Measurements from ENCODE around the gene USE1. TPM values are rescaled to one million over a fixed set of nuclear protein-coding genes. Genes with fewer than 3 reads are reported as not detected.
A peak's percentile ranks its signal among the peaks of the same experiment; 100 is the strongest.

USE1 gene
- total RNA-seq, 1 experiment from 2014 or later: 27.5 TPM

- ChIA-PET CTCF (no interaction called here), RAD21 (ENCODE audit: low non-redundant PET in 1 of 2, low total read pairs in 2 of 2, uncharacterized antibody in 2 of 2, unreplicated experiment in 2 of 2) (no interaction called here), POLR2A (interaction anchor here (3.0 to 3.1 kb wide), 3 partner anchors 10 to 24 kb away, joined by 9 to 29 read pairs (median 24); partner anchors contain the start of gene USE1)
- ATAC-seq: no peak
- Histone ChIP-seq H3K27me3 (ENCODE audit: insufficient read depth, low read length) (no peaks in the 10 kb centered on the region), H4K20me1 (ENCODE audit: insufficient read depth) (no peaks in the 10 kb centered on the region), H3K4me2 (ENCODE audit: low read length) (peak overlapping the region; percentile 99), H3K9ac (ENCODE audit: low read length) (peak overlapping the region; percentile 98; the same call in 1 of the 2 replicates), H3K36me3 (ENCODE audit: control insufficient read depth in 1 of 2, insufficient read depth in 2 of 2, low read length in 2 of 2) (no peaks in the 10 kb centered on the region), H3K79me2 (ENCODE audit: insufficient read depth, low read length) (peaks cover 16% of the 10 kb centered on the region; the same call in 1 of the 2 replicates), H3K4me3 (replicated peaks in 1 of 2; ENCODE audit: low read depth in 1 of 2, low read length in 2 of 2) (peak overlapping the region; percentile 81 to 92; a peak in 3 of 4 replicates), H2AFZ (ENCODE audit: low read depth, low read length, poor library complexity, severe bottlenecking) (no peak overlapping the region), H3K27ac (ENCODE audit: low read depth, low read length) (peak overlapping the region; percentile 85; the same call in 1 of the 2 replicates), H3K9me3 (ENCODE audit: control insufficient read depth in 1 of 2, insufficient read depth in 1 of 2, low read depth in 1 of 2, low read length in 2 of 2) (no peaks in the 10 kb centered on the region), H3K9me2 (ENCODE audit: insufficient read depth) (no peaks in the 10 kb centered on the region), H3K4me1 (ENCODE audit: control insufficient read depth in 1 of 2, insufficient read depth in 2 of 2, low read length in 2 of 2) (peaks cover 25 to 47% of the 10 kb centered on the region in 2 experiments)
- TF ChIP-seq SP1 (IDR thresholded peaks at IDR 0.05; ENCODE audit: low read depth) (no peak), ZBTB33 (IDR thresholded peaks at IDR 0.05; ENCODE audit: extremely low read depth, insufficient replicate concordance, low read length) (no peak), CBX3 (IDR thresholded peaks at IDR 0.05; ENCODE audit: low read depth) (no peak), EZH2 (IDR thresholded peaks at IDR 0.05) (no peak), POLR2AphosphoS5 (IDR thresholded peaks at IDR 0.05; ENCODE audit: low read depth, low read length) (no peak), EZH2phosphoT487 (IDR thresholded peaks at IDR 0.05; ENCODE audit: borderline replicate concordance) (no peak), ELF1 (IDR thresholded peaks at IDR 0.05; ENCODE audit: borderline replicate concordance, low read depth) (no peak), ZFX (IDR thresholded peaks at IDR 0.05) (no peak), EGR1 (IDR thresholded peaks at IDR 0.05; ENCODE audit: low read depth) (no peak), ATF3 (IDR thresholded peaks at IDR 0.05) (no peak), JUND (IDR thresholded peaks at IDR 0.05) (no peak), REST (IDR thresholded peaks at IDR 0.05; ENCODE audit: low read depth) (no peak), CTCF (IDR thresholded peaks at IDR 0.05 in 2 of 3, conservative IDR thresholded peaks at IDR 0.05 in 1 of 3; ENCODE audit: borderline replicate concordance in 1 of 3, insufficient read depth in 1 of 3, low read depth in 2 of 3, low read length in 2 of 3) (no peak), SIN3A (IDR thresholded peaks at IDR 0.05; ENCODE audit: low read depth) (no peak), ZNF274 (IDR thresholded peaks at IDR 0.05; ENCODE audit: low read depth, low read length) (no peak), SRF (IDR thresholded peaks at IDR 0.05; ENCODE audit: low read depth) (no peak), POLR2A (IDR thresholded peaks at IDR 0.05; ENCODE audit: borderline replicate concordance, extremely low read depth, insufficient read depth, insufficient read length) (no peak), YY1 (IDR thresholded peaks at IDR 0.05; ENCODE audit: extremely low read depth, insufficient replicate concordance, low read depth, low read length) (no peak), CEBPB (IDR thresholded peaks at IDR 0.05; ENCODE audit: low read depth) (no peak), MAX (IDR thresholded peaks at IDR 0.05) (no peak)
- intact Hi-C loops (cut with micrococcal nuclease): loop anchor here (5.0 kb wide), 1 partner anchor 148 kb away; the partner anchor contains the start of genes HAUS8 and MYO9B
- no TSS peak for BruUV-seq (replicated peaks)
- no peak for DNase-seq (ENCODE audit: low read depth, low spot score)
Measured at GRCh38 chr19:17225053-17225452, 9.9 kb downstream of the USE1 start.

All from HCT116 (cell line).